Tibial nerve (tissue), 4 donors: ENCODE measurements around the gene HAGHL. TPM values are rescaled to one million over a fixed set of nuclear protein-coding genes. Genes with fewer than 3 reads are reported as not detected.

ENCODE experiments used
- DNase-seq, 2 donors: peaks; one replicate each; pipeline ENCODE4 v3.0.0-alpha.2; 2019; ENCODE audit warnings: low spot score in 2 of 2
- H3K27ac ChIP-seq, 4 donors: fragments of 200-600 bp; sonication (generic) in 3 of 4; one replicate each; pipeline ENCODE4 v1.5.1; 2017 to 2019; ENCODE audit warnings: mild to moderate bottlenecking in 1 of 4
- H3K27me3 ChIP-seq, 2 donors: fragments of 200-600 bp; sonication (generic) in 1 of 2; one replicate each; pipeline versions ENCODE4 v1.5.1 to v1.6.0; 2017 to 2019
- H3K36me3 ChIP-seq, 3 donors: fragments of 200-600 bp; sonication (generic); one replicate each; pipeline ENCODE4 v1.5.1; 2018 to 2019
- H3K4me1 ChIP-seq, 4 donors: fragments of 200-600 bp; sonication (generic) in 3 of 4; one replicate each; pipeline ENCODE4 v1.5.1; 2017 to 2019
- H3K4me3 ChIP-seq, 4 donors: fragments of 200-600 bp; sonication (generic) in 3 of 4; one replicate each; pipeline ENCODE4 v1.5.1; 2017 to 2019; ENCODE audit warnings: mild to moderate bottlenecking in 1 of 4, moderate library complexity in 1 of 4
- H3K9me3 ChIP-seq, 4 donors: fragments of 200-600 bp; sonication (generic) in 3 of 4; one replicate each; pipeline ENCODE4 v1.5.1; 2017 to 2019
- EP300 ChIP-seq, 2 donors: sonication (generic); formaldehyde crosslinking; IDR thresholded peaks; one replicate each; pipeline ENCODE4 v1.6.1; 2017; ENCODE audit warnings: antibody characterized with exemption in 2 of 2, mild to moderate bottlenecking in 1 of 2
- POLR2A ChIP-seq, 2 donors: fragments of 450-650 bp; IDR thresholded peaks; one replicate each; pipeline ENCODE4 v1.6.1; 2017; ENCODE audit warnings: antibody characterized with exemption in 2 of 2, mild to moderate bottlenecking in 2 of 2, moderate library complexity in 2 of 2
- WGBS, 2 donors: methylation state at CpG; one replicate each; pipeline ENCODE4 v1.1.5; 2018; 5-methylcytosine and 5-hydroxymethylcytosine counted together
- total RNA-seq, 4 donors: library from RNA; depleted of rRNA; stranded (reverse); fragments of >200 nt; gene quantifications; one replicate each; pipeline ENCODE4 v1.1.0, GENCODE V29; 2016
- TF ChIP-seq, protein P1 (sequence below), 5 experiments: fragments of 200-600 bp in 3 of 5; fragments of 450-650 bp in 2 of 5; sonication (generic) in 3 of 5; IDR thresholded peaks; one replicate each; pipeline ENCODE4 v1.5.1; 2016 to 2019; ENCODE audit warnings: antibody characterized with exemption in 5 of 5, mild to moderate bottlenecking in 3 of 5, moderate library complexity in 2 of 5

Gene HAGHL
- total RNA-seq, 4 donors from 2014 or later, result 3.5 to 18.0 (median 6.3) TPM

DNA sequence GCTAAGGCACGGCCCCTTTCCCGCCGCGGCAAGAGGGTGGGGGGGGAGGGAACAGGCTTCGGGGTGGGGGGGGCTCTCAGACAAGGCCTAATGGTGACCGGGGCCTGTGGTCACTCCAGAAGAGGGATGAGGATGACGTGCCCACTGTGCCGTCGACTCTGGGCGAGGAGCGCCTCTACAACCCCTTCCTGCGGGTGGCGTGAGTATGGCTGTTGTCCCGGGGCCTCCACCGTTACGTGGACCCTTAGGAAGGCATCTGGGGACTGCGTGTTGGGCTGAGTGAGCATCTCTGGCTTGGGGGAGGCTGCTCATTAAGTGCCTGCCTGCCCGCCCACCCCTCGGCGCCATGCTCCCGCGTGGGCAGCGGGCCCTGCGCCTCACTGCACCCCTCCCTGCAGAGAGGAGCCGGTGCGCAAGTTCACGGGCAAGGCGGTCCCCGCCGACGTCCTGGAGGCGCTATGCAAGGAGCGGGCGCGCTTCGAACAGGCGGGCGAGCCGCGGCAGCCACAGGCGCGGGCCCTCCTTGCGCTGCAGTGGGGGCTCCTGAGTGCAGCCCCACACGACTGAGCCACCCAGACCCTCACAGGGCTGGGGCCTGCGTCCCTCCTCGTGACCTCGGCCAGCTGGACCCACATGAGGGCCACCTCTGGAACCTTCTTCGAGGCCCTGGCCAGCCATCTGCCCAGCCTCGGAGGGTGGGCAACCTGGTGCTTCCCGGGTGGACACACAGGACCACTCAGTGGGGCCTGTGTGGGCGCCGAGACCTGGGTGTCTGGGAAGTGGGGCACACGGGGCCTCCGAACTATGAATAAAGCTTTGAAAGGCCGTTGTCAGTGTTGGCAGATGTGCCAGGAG is 2.2 kb downstream of the HAGHL start:
- H3K4me3 ChIP-seq, result peak overlapping the region in 2 of 4 donors; percentile 46 to 62
- H3K27ac ChIP-seq, result peak overlapping the region in 3 of 4 donors; percentile 33 to 71 (median 60)
- DNase-seq, result no peak
- 62% methylated on average over 27 to 45 of the region's 55 CpGs for WGBS, 2 donors
- H3K27me3 ChIP-seq, result peaks cover 0 to 14% of the 10 kb centered on the region in 2 donors
- H3K36me3 ChIP-seq, result peaks cover 0 to 45% (median 0%) of the 10 kb centered on the region in 3 donors
- no peaks in the 10 kb centered on the region for H3K9me3 ChIP-seq
- peaks cover 0 to 31% (median 23%) of the 10 kb centered on the region in 4 donors for H3K4me1 ChIP-seq
- TF ChIP-seq EP300 (IDR thresholded peaks at IDR 0.05) (no peak), POLR2A (IDR thresholded peaks at IDR 0.05) (no peak)
- TF ChIP-seq, protein P1, sequence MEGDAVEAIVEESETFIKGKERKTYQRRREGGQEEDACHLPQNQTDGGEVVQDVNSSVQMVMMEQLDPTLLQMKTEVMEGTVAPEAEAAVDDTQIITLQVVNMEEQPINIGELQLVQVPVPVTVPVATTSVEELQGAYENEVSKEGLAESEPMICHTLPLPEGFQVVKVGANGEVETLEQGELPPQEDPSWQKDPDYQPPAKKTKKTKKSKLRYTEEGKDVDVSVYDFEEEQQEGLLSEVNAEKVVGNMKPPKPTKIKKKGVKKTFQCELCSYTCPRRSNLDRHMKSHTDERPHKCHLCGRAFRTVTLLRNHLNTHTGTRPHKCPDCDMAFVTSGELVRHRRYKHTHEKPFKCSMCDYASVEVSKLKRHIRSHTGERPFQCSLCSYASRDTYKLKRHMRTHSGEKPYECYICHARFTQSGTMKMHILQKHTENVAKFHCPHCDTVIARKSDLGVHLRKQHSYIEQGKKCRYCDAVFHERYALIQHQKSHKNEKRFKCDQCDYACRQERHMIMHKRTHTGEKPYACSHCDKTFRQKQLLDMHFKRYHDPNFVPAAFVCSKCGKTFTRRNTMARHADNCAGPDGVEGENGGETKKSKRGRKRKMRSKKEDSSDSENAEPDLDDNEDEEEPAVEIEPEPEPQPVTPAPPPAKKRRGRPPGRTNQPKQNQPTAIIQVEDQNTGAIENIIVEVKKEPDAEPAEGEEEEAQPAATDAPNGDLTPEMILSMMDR (IDR thresholded peaks at IDR 0.05), result no peak

DNA sequence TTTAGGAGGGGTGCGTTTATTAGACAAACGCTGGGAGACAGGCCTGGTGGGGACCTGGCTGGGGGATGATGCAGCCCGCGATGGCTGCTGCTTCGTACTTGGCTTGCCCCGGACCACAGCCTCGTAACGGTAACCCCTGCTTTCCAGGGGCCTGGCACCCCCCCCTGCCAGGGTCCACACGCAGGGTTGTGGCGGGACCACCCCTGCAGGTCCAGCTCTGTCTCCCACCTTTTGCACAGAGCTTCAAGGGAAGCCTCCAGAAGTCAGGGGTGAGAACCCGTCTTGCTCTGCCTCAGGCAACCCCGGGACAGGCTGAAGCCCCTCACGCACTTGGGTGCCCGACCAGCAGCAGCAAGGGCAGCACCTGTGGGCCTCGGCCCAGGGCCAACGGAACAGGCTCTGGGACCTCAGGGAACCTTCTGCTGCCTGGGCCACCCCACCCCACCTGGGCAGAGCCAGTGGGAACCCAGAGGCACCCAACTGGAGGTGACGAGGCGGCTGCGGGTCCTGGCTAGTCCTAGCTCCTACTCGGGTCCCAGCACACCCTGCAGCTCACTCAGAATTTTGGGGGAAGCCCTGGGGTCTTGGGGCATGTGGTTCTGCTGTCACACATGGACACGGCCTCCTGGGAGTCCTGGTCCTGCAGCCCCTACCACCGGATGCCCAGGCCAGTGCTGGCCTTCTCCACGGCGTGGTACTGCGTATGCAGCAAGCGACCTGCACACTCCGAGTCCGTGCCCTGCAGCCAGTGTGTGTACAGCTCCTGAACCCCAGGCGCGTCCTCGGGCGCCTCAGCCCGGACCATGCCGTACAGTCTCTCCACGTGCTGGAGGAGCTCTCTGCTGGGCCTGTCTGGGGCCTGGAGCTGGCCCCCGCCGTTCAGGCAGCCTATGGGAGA is 3.1 kb downstream of the HAGHL start:
- peaks cover 0 to 14% of the 10 kb centered on the region in 2 donors for H3K27me3 ChIP-seq
- WGBS, 2 donors, result 77 to 93% methylated on average over 16 to 26 of the region's 37 CpGs
- no peak for DNase-seq
- H3K36me3 ChIP-seq, result peaks cover 0 to 54% (median 0%) of the 10 kb centered on the region in 3 donors
- H3K27ac ChIP-seq, result no peak overlapping the region
- TF ChIP-seq, protein P1 (IDR thresholded peaks at IDR 0.05), result no peak
- TF ChIP-seq POLR2A (IDR thresholded peaks at IDR 0.05) (no peak), EP300 (IDR thresholded peaks at IDR 0.05) (no peak)
- H3K4me3 ChIP-seq, result no peak overlapping the region
- no peaks in the 10 kb centered on the region for H3K9me3 ChIP-seq
- peaks cover 0 to 31% (median 23%) of the 10 kb centered on the region in 4 donors for H3K4me1 ChIP-seq

DNA sequence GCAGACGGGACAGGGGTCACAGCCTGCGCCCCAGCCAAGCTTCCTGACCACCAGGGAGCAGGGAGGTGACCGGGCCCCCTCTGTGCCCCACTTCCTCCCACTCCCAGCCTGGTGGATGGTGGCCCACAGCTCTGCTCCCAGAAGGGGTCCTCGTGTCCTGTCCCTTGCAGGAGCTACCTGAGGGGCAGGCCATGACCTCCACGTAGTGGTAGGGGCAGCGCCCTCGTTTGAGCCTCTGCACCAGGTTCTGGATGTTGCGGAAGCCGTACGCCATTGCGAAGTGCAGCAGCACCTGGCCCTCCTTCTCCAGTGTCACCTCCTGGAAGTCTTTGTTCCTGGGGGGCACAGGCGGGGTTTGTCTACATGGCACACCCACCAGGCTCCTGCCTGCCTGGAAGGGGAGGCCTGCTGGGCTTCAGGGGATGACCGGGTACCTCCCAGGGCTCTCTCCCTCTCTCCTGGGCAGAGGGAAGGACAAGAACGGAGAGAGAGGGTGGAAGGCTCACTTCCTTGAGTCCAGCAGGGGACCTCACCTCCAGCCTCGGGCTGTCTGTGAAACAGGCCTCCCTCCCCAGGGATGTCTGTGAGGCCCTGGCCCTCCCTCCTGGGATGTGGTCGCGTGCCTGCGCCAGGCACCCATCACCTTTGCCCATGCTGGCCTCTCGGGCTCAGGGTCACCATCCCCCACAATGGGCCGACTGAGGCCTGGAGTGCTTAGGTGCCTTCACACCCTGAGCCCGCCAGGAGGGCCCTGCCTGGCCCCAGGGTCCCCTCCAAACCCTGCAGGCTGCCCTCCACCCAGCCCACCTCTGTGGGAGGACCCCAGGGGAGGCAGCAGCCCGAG is 4.0 kb downstream of the HAGHL start:
- H3K4me3 ChIP-seq, result no peak overlapping the region
- no peak overlapping the region for H3K27ac ChIP-seq
- WGBS, 2 donors, result 82 to 86% methylated on average over 17 to 19 of the region's 22 CpGs
- H3K36me3 ChIP-seq, result peaks cover 0 to 63% (median 0%) of the 10 kb centered on the region in 3 donors
- H3K4me1 ChIP-seq, result peaks cover 0 to 31% (median 23%) of the 10 kb centered on the region in 4 donors
- H3K9me3 ChIP-seq, result no peaks in the 10 kb centered on the region
- TF ChIP-seq EP300 (IDR thresholded peaks at IDR 0.05) (no peak), POLR2A (IDR thresholded peaks at IDR 0.05) (no peak)
- TF ChIP-seq, protein P1 (IDR thresholded peaks at IDR 0.05), result no peak
- DNase-seq, result no peak
- H3K27me3 ChIP-seq, result peaks cover 0 to 14% of the 10 kb centered on the region in 2 donors

DNA sequence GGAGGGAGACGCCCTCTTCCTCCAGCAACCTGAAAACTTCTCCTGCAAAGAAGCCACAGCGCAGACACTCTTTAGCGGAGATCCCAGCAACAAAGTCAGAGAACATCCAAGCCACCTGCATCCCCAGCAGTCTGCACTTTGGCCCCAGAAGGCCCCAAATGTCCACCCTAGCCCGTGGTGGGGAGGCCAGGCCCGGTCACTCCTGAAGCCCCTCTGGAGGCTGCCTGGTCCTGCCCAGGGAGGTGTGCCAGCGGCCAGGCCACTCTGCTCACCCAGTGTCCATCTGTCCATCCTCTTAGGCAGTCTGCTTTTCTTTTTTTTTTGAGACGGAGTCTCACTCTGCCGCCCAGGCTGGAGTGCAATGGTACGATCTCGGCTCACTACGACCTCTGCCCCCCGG is 5.4 kb downstream of the HAGHL start:
- H3K36me3 ChIP-seq, result peaks cover 0 to 77% (median 0%) of the 10 kb centered on the region in 3 donors
- WGBS, 2 donors, result 86 to 90% methylated on average over 12 of the region's 12 CpGs
- no peaks in the 10 kb centered on the region for H3K9me3 ChIP-seq
- DNase-seq, result no peak
- TF ChIP-seq POLR2A (IDR thresholded peaks at IDR 0.05) (no peak), EP300 (IDR thresholded peaks at IDR 0.05) (no peak)
- TF ChIP-seq, protein P1 (IDR thresholded peaks at IDR 0.05), result no peak
- no peak overlapping the region for H3K27ac ChIP-seq
- no peak overlapping the region for H3K4me3 ChIP-seq
- H3K4me1 ChIP-seq, result peaks cover 0 to 21% (median 16%) of the 10 kb centered on the region in 4 donors
- peaks cover 0 to 5% of the 10 kb centered on the region in 2 donors for H3K27me3 ChIP-seq
